Nephron (organoid): ENCODE results near the gene IL3.

Experiments used
- H3K27ac Mint-ChIP-seq, 3 experiments: 2 replicates each; pipeline ENCODE4 v1.8.0; 2020; ENCODE audit warnings: mixed read lengths in 3 of 3, mild to moderate bottlenecking in 2 of 3, moderate library complexity in 1 of 3
- H3K27me3 Mint-ChIP-seq: 2 replicates; pipeline ENCODE4 v1.8.0; 2021; ENCODE audit warnings: low read depth, mild to moderate bottlenecking, moderate library complexity, mixed read lengths
- H3K36me3 Mint-ChIP-seq: 2 replicates; pipeline ENCODE4 v1.8.0; 2020; ENCODE audit warnings: low read depth, mixed read lengths
- H3K4me1 Mint-ChIP-seq: 2 replicates; pipeline ENCODE4 v1.8.0; 2020; ENCODE audit warnings: mixed read lengths
- H3K4me3 Mint-ChIP-seq, 3 experiments: 2 replicates each; pipeline ENCODE4 v1.8.0; 2020; ENCODE audit warnings: mild to moderate bottlenecking in 3 of 3, mixed read lengths in 3 of 3, moderate library complexity in 2 of 3
- H3K9me3 Mint-ChIP-seq: 2 replicates; pipeline ENCODE4 v1.8.0; 2020; ENCODE audit warnings: mixed read lengths
- CTCF ChIP-seq, 3 experiments: fragments of 200-600 bp; sonication (generic); IDR thresholded peaks; one replicate each; pipeline ENCODE4 v1.5.0; 2021; ENCODE audit warnings: antibody characterized with exemption in 3 of 3; ENCODE audit not compliant: unreplicated experiment in 3 of 3

The IL3 gene

GRCh38 chr5:132109494-132110053, 49.1 kb downstream of the IL3 start:
- no peak for TF ChIP-seq CTCF (IDR thresholded peaks at IDR 0.05; ENCODE audit: unreplicated experiment in 3 of 3)
- no peak overlapping the region for H3K4me3 Mint-ChIP-seq
- H3K27me3 Mint-ChIP-seq, result peaks cover 4% of the 10 kb centered on the region
- no peak overlapping the region for H3K27ac Mint-ChIP-seq
- H3K36me3 Mint-ChIP-seq, result no peaks in the 10 kb centered on the region
- no peaks in the 10 kb centered on the region for H3K4me1 Mint-ChIP-seq
- H3K9me3 Mint-ChIP-seq, result peaks cover 5% of the 10 kb centered on the region

GRCh38 chr5:132110195-132110594, 49.7 kb downstream of the IL3 start:
- no peak for TF ChIP-seq CTCF (IDR thresholded peaks at IDR 0.05; ENCODE audit: unreplicated experiment in 3 of 3)
- H3K9me3 Mint-ChIP-seq, result peaks cover 7% of the 10 kb centered on the region
- H3K27me3 Mint-ChIP-seq, result peaks cover 4% of the 10 kb centered on the region
- H3K4me1 Mint-ChIP-seq, result no peaks in the 10 kb centered on the region
- no peak overlapping the region for H3K27ac Mint-ChIP-seq
- no peaks in the 10 kb centered on the region for H3K36me3 Mint-ChIP-seq
- no peak overlapping the region for H3K4me3 Mint-ChIP-seq

- H3K27me3 Mint-ChIP-seq, result peaks cover 4% of the 10 kb centered on the region
- no peaks in the 10 kb centered on the region for H3K36me3 Mint-ChIP-seq
These were observed 50.5 kb downstream of the IL3 start for GRCh38 chr5:132110930-132111329.

GRCh38 chr5:132112111-132112510, 51.7 kb downstream of the IL3 start:
- no peaks in the 10 kb centered on the region for H3K36me3 Mint-ChIP-seq
- no peak for TF ChIP-seq CTCF (IDR thresholded peaks at IDR 0.05; ENCODE audit: unreplicated experiment in 3 of 3)
- H3K27ac Mint-ChIP-seq, result no peak overlapping the region
- peaks cover 7% of the 10 kb centered on the region for H3K9me3 Mint-ChIP-seq
- peaks cover 4% of the 10 kb centered on the region for H3K27me3 Mint-ChIP-seq
- no peak overlapping the region for H3K4me3 Mint-ChIP-seq
- H3K4me1 Mint-ChIP-seq, result no peaks in the 10 kb centered on the region

More at GRCh38 chr5:132110930-132111329, 50.5 kb downstream of the IL3 start:
- TF ChIP-seq CTCF (IDR thresholded peaks at IDR 0.05; ENCODE audit: unreplicated experiment in 3 of 3), result no peak
- Mint-ChIP-seq H3K4me3 (no peak overlapping the region), H3K27ac (no peak overlapping the region), H3K4me1 (no peaks in the 10 kb centered on the region), H3K9me3 (peaks cover 7% of the 10 kb centered on the region)
